ENCODE results near the gene SLC8A1.

GRCh38 chr2:40370007-40370395 is 81.9 kb downstream of the SLC8A1 start:
- no peak for TF ChIP-seq POLR2A (IDR thresholded peaks at IDR 0.05)
- TF ChIP-seq CTCF (IDR thresholded peaks at IDR 0.05): no peak
- TF ChIP-seq EP300 (IDR thresholded peaks at IDR 0.05): no peak
- TF ChIP-seq POLR2AphosphoS5 (IDR thresholded peaks at IDR 0.05): no peak
